HEK293T (cell line): ENCODE results near the gene PITPNM1.

ENCODE experiments used
- CTCF ChIA-PET: fragments of 350-600 bp; formaldehyde crosslinking; extraction: SDS; loops from one replicate; lab custom pipeline; 2021; ENCODE audit warnings: antibody characterized with exemption, inconsistent platforms; lab: Yijun Ruan, JAX
- POLR2A ChIA-PET: fragments of 350-600 bp; formaldehyde crosslinking; extraction: SDS; loops from one replicate; lab custom pipeline; 2020; ENCODE audit warnings: antibody characterized with exemption, inconsistent platforms; lab: Yijun Ruan, JAX
- DNase-seq: peaks from one replicate; pipeline ENCODE4 v3.0.0; 2012; ENCODE audit warnings: mixed read lengths; ENCODE audit errors: extremely low spot score
- ARNT ChIP-seq: fragments of 450-650 bp; IDR thresholded peaks from 2 replicates; pipeline ENCODE4 v1.6.1; 2017; ENCODE audit warnings: mild to moderate bottlenecking
- BHLHE40 ChIP-seq: fragments of 450-650 bp; IDR thresholded peaks from 2 replicates; pipeline ENCODE4 v1.6.1; 2016; ENCODE audit warnings: mild to moderate bottlenecking, moderate library complexity, borderline replicate concordance
- CTBP1 ChIP-seq: fragments of 450-650 bp; IDR thresholded peaks from 2 replicates; pipeline ENCODE4 v1.6.1; 2016; ENCODE audit warnings: borderline replicate concordance
- ELF4 ChIP-seq: fragments of 450-650 bp; IDR thresholded peaks from 2 replicates; pipeline ENCODE4 v1.6.1; 2017; ENCODE audit warnings: antibody characterized with exemption
- FOXA1 ChIP-seq: fragments of 450-650 bp; IDR thresholded peaks from 2 replicates; pipeline ENCODE4 v1.6.1; 2016; ENCODE audit warnings: mild to moderate bottlenecking
- FOXK2 ChIP-seq: fragments of 450-650 bp; IDR thresholded peaks from 2 replicates; pipeline ENCODE4 v1.6.1; 2016; ENCODE audit warnings: mild to moderate bottlenecking
- FOXM1 ChIP-seq: fragments of 450-650 bp; IDR thresholded peaks from 2 replicates; pipeline ENCODE4 v1.6.1; 2017; ENCODE audit warnings: mild to moderate bottlenecking, borderline replicate concordance
- HDGF ChIP-seq: fragments of 450-650 bp; IDR thresholded peaks from 2 replicates; pipeline ENCODE4 v1.6.1; 2017; ENCODE audit warnings: antibody characterized with exemption, borderline replicate concordance
- L3MBTL2 ChIP-seq: fragments of 450-650 bp; conservative IDR thresholded peaks from 2 replicates; pipeline ENCODE4 v1.6.1; 2016; ENCODE audit warnings: mild to moderate bottlenecking
- LEF1 ChIP-seq: fragments of 450-650 bp; IDR thresholded peaks from 2 replicates; pipeline ENCODE4 v1.6.1; 2017; ENCODE audit warnings: mild to moderate bottlenecking, borderline replicate concordance
- NFRKB ChIP-seq: fragments of 450-650 bp; IDR thresholded peaks from 2 replicates; pipeline ENCODE4 v1.6.1; 2016; ENCODE audit warnings: mild to moderate bottlenecking, moderate library complexity
- PKNOX1 ChIP-seq: fragments of 450-650 bp; IDR thresholded peaks from 2 replicates; pipeline ENCODE4 v1.6.1; 2016
- SP1 ChIP-seq: fragments of 450-650 bp; IDR thresholded peaks from 2 replicates; pipeline ENCODE4 v1.6.1; 2017
- SUZ12 ChIP-seq: fragments of 450-650 bp; IDR thresholded peaks from 2 replicates; pipeline ENCODE4 v1.6.1; 2016; ENCODE audit warnings: mild to moderate bottlenecking
- TARDBP ChIP-seq: fragments of 450-650 bp; IDR thresholded peaks from 2 replicates; pipeline ENCODE4 v1.6.1; 2016
- ZNF384 ChIP-seq: fragments of 450-650 bp; IDR thresholded peaks from 2 replicates; pipeline ENCODE4 v1.6.1; 2016

The PITPNM1 gene

GRCh38 chr11:67506426-67507051 is 1.4 kb upstream of the PITPNM1 start:
- DNase-seq: no peak
- ChIA-PET CTCF (interaction anchor here (1.0 kb wide), 1 partner anchor 86 kb away, joined by 3 read pairs; no protein-coding TSS in a partner anchor), POLR2A (no interaction called here)
- TF ChIP-seq HDGF: no peak
- no peak for TF ChIP-seq BHLHE40
- TF ChIP-seq FOXK2: no peak
- no peak for TF ChIP-seq FOXM1
- no peak for TF ChIP-seq ZNF384
- TF ChIP-seq ELF4: no peak
- no peak for TF ChIP-seq TARDBP
- no peak for TF ChIP-seq SUZ12
- TF ChIP-seq ARNT: no peak
- TF ChIP-seq CTBP1: no peak
- no peak for TF ChIP-seq NFRKB
- no peak for TF ChIP-seq FOXA1
- no peak for TF ChIP-seq L3MBTL2
- no peak for TF ChIP-seq PKNOX1
- TF ChIP-seq SP1: no peak

GRCh38 chr11:67505605-67506396 is 638 bp upstream of the PITPNM1 start:
- ChIA-PET POLR2A (interaction anchor here (0.6 to 1.7 kb wide), 3 partner anchors 37 to 114 kb away, joined by 3 to 4 read pairs (median 4); partner anchors contain the start of gene RAD9A), CTCF (interaction anchor here (1.0 kb wide), 1 partner anchor 86 kb away, joined by 3 read pairs; no protein-coding TSS in a partner anchor)
- no peak for TF ChIP-seq ZNF384
- TF ChIP-seq SUZ12: no peak
- no peak for TF ChIP-seq BHLHE40
- TF ChIP-seq HDGF: no peak
- TF ChIP-seq ELF4: no peak
- no peak for TF ChIP-seq NFRKB
- TF ChIP-seq CTBP1: no peak
- DNase-seq: peak; percentile 79

- CTCF ChIA-PET: no interaction called here
- no peak for TF ChIP-seq TARDBP
- POLR2A ChIA-PET: interaction anchor here (1.2 to 1.7 kb wide), 2 partner anchors 36 to 112 kb away, joined by 4 read pairs; partner anchors contain the start of gene RAD9A
- DNase-seq: peak; percentile 58
Observed at GRCh38 chr11:67504005-67504949, 886 bp downstream of the PITPNM1 start.

- CTCF ChIA-PET: no interaction called here
- no peak for TF ChIP-seq SUZ12
- TF ChIP-seq L3MBTL2: no peak
- no peak for TF ChIP-seq FOXK2
- no peak for TF ChIP-seq ELF4
- TF ChIP-seq TARDBP: no peak
- TF ChIP-seq ARNT: no peak
- no peak for TF ChIP-seq FOXM1
- TF ChIP-seq HDGF: no peak
- TF ChIP-seq FOXA1: no peak
- TF ChIP-seq BHLHE40: no peak
- no peak for TF ChIP-seq NFRKB
- TF ChIP-seq CTBP1: no peak
- no peak for TF ChIP-seq LEF1
- no peak for TF ChIP-seq SP1
- no peak for TF ChIP-seq PKNOX1
- TF ChIP-seq ZNF384: no peak
- DNase-seq: no peak
- POLR2A ChIA-PET: no interaction called here
Observed at GRCh38 chr11:67503119-67504004, 1.8 kb downstream of the PITPNM1 start.

GRCh38 chr11:67502328-67502979 is 2.7 kb downstream of the PITPNM1 start:
- ChIA-PET POLR2A (interaction anchor here (0.6 kb wide), 1 partner anchor 20 kb away, joined by 4 read pairs; the partner anchor contains the start of gene AIP), CTCF (no interaction called here)
- TF ChIP-seq FOXK2: no peak
- TF ChIP-seq LEF1: no peak
- no peak for TF ChIP-seq PKNOX1
- TF ChIP-seq FOXA1: no peak
- no peak for TF ChIP-seq L3MBTL2
- no peak for TF ChIP-seq BHLHE40
- TF ChIP-seq ELF4: no peak
- no peak for TF ChIP-seq NFRKB
- TF ChIP-seq CTBP1: no peak
- no peak for TF ChIP-seq ARNT
- no peak for TF ChIP-seq SP1
- TF ChIP-seq TARDBP: no peak
- no peak for TF ChIP-seq ZNF384
- no peak for TF ChIP-seq FOXM1
- no peak for TF ChIP-seq SUZ12
- TF ChIP-seq HDGF: no peak

More at GRCh38 chr11:67502328-67502979, 2.7 kb downstream of the PITPNM1 start:
- no peak for DNase-seq
